SK-N-SH (cell line): ENCODE data around the gene ITIH1. TPM values are rescaled to one million over a fixed set of nuclear protein-coding genes. Genes with fewer than 3 reads are reported as not detected.
"Not testable (repeated sequence)": the region's sequence is repeated elsewhere in the genome, so short reads cannot be mapped to it uniquely, and the experiment has no call there.

Experiments
- CTCF ChIA-PET: fragments of 300-600, 350-600 bp; formaldehyde crosslinking; extraction: SDS; loops from one replicate; lab custom pipeline; 2021; lab: Yijun Ruan, JAX
- POLR2A ChIA-PET: fragments of 350-600 bp; sonication (Branson Sonifier 250); formaldehyde crosslinking; extraction: SDS; loops from one replicate; lab custom pipeline; 2020; ENCODE audit warnings: antibody characterized with exemption, inconsistent platforms; lab: Yijun Ruan, JAX
- DNase-seq: peaks from one replicate; pipeline ENCODE4 v3.0.0; 2012
- H2AFZ ChIP-seq: fragments of 200-600 bp; sonication (generic); 2 replicates; pipeline ENCODE4 v1.8.1; 2016; ENCODE audit warnings: antibody characterized with exemption, mild to moderate bottlenecking, low read depth
- H3F3A ChIP-seq: fragments of 200-600 bp; sonication (generic); replicated peaks from 2 replicates; pipeline ENCODE3; 2016; ENCODE audit warnings: antibody characterized with exemption, mild to moderate bottlenecking; ENCODE audit not compliant: insufficient read depth
- H3K27ac ChIP-seq, 2 experiments: fragments of 200-500 bp in 1 of 2; fragments of 200-600 bp in 1 of 2; sonication (Bioruptor generic) in 1 of 2; sonication (generic), shearing (Covaris generic) in 1 of 2; 2 replicates each; pipeline versions ENCODE4 v1.5.1 to v1.6.1; 2014 to 2016; ENCODE audit warnings: low read depth in 2 of 2, inconsistent platforms in 1 of 2, low read length in 1 of 2, mild to moderate bottlenecking in 1 of 2, mixed read lengths in 1 of 2
- H3K27me3 ChIP-seq: fragments of 200-600 bp; sonication (generic), shearing (Covaris generic); 2 replicates; pipeline ENCODE4 v1.6.1; 2016; ENCODE audit warnings: mixed run types; ENCODE audit not compliant: insufficient read depth
- H3K36me3 ChIP-seq, 2 experiments: fragments of 200-500 bp in 1 of 2; fragments of 200-600 bp in 1 of 2; sonication (Bioruptor generic) in 1 of 2; sonication (generic) in 1 of 2; replicated peaks in 1 of 2; 2 replicates each; pipeline versions ENCODE3 to v1.5.1; 2014 to 2016; ENCODE audit warnings: low read length in 1 of 2, mild to moderate bottlenecking in 1 of 2; ENCODE audit not compliant: insufficient read depth in 2 of 2, control insufficient read depth in 1 of 2
- H3K4me1 ChIP-seq, 2 experiments: fragments of 200-500 bp in 1 of 2; fragments of 200-600 bp in 1 of 2; sonication (Bioruptor generic) in 1 of 2; sonication (generic), shearing (Covaris generic) in 1 of 2; 2 replicates each; pipeline versions ENCODE4 v1.5.1 to v1.6.1; 2014 to 2016; ENCODE audit warnings: low read depth in 1 of 2, low read length in 1 of 2, mixed run types in 1 of 2; ENCODE audit not compliant: insufficient read depth in 2 of 2, control insufficient read depth in 1 of 2
- H3K4me2 ChIP-seq: fragments of 200-600 bp; sonication (generic), shearing (Covaris generic); 2 replicates; pipeline ENCODE4 v1.6.1; 2017; ENCODE audit warnings: mixed run types
- H3K4me3 ChIP-seq, 2 experiments: fragments of 200-500 bp in 1 of 2; fragments of 200-600 bp in 1 of 2; sonication (Bioruptor generic) in 1 of 2; sonication (generic), shearing (Covaris generic) in 1 of 2; 2 replicates each; pipeline versions ENCODE4 v1.5.1 to v1.8.1; 2014 to 2016; ENCODE audit warnings: low read depth in 2 of 2, inconsistent platforms in 1 of 2, low read length in 1 of 2, mild to moderate bottlenecking in 1 of 2, mixed read lengths in 1 of 2, moderate library complexity in 1 of 2
- H3K79me2 ChIP-seq: fragments of 200-600 bp; sonication (generic); 2 replicates; pipeline ENCODE4 v1.8.1; 2017; ENCODE audit warnings: mild to moderate bottlenecking; ENCODE audit not compliant: insufficient read depth
- H3K9ac ChIP-seq: fragments of 200-600 bp; sonication (generic); 2 replicates; pipeline ENCODE4 v1.6.1; 2017; ENCODE audit warnings: mixed run types
- H3K9me2 ChIP-seq: fragments of 200-600 bp; sonication (generic); 2 replicates; pipeline ENCODE4 v1.6.1; 2017; ENCODE audit warnings: mixed run types
- H3K9me3 ChIP-seq: fragments of 200-600 bp; sonication (generic); 2 replicates; pipeline ENCODE4 v1.6.1; 2017; ENCODE audit warnings: mixed run types, mild to moderate bottlenecking, moderate library complexity
- H4K20me1 ChIP-seq: fragments of 200-600 bp; sonication (generic); 2 replicates; pipeline ENCODE4 v1.6.1; 2017; ENCODE audit warnings: mild to moderate bottlenecking, mixed run types; ENCODE audit not compliant: insufficient read depth
- CHD2 ChIP-seq: fragments of 150-350 bp; IDR thresholded peaks from 2 replicates; pipeline ENCODE4 v1.6.1; 2018; ENCODE audit warnings: low read length; ENCODE audit not compliant: partially characterized antibody
- FOSL2 ChIP-seq: IDR thresholded peaks from 2 replicates; pipeline ENCODE4 v1.4.0; 2012; ENCODE audit warnings: low read depth, mild to moderate bottlenecking, moderate library complexity, borderline replicate concordance
- GATA2 ChIP-seq: sonication (generic); formaldehyde crosslinking; IDR thresholded peaks from 2 replicates; pipeline ENCODE4 v1.5.0; 2020; ENCODE audit warnings: mild to moderate bottlenecking, missing genetic modification reagents
- JUND ChIP-seq: IDR thresholded peaks from 2 replicates; pipeline ENCODE4 v1.4.0; 2012
- MXI1 ChIP-seq: IDR thresholded peaks from 2 replicates; pipeline ENCODE4 v1.6.1; 2012; ENCODE audit warnings: mild to moderate bottlenecking, low read depth, low read length, improper control_type of control experiment
- POLR2AphosphoS5 ChIP-seq: IDR thresholded peaks from 2 replicates; pipeline ENCODE4 v1.6.1; 2012; ENCODE audit warnings: low read depth, low read length
- RFX5 ChIP-seq: IDR thresholded peaks from 2 replicates; pipeline ENCODE4 v1.6.1; 2012; ENCODE audit warnings: mild to moderate bottlenecking, improper control_type of control experiment, low read length
- USF2 ChIP-seq: fragments of 150-350 bp; IDR thresholded peaks from 2 replicates; pipeline ENCODE4 v1.6.1; 2017; ENCODE audit warnings: antibody characterized with exemption, low read length, low read depth, borderline replicate concordance
- ZBTB33 ChIP-seq: IDR thresholded peaks from 2 replicates; pipeline ENCODE4 v1.4.0; 2012; ENCODE audit warnings: low read depth, borderline replicate concordance
- WGBS: methylation state at CpG from one replicate; pipeline ENCODE4 v1.1.6; 2017; ENCODE audit warnings: low lambda C conversion rate; 5-methylcytosine and 5-hydroxymethylcytosine counted together
- polyA plus RNA-seq, 3 experiments: library from polyadenylated mRNA; depleted of rRNA; stranded (reverse); fragments of >200 nt; gene quantifications; 2 replicates each; pipeline ENCODE4 v1.2.3, GENCODE V29; 2012

The ITIH1 gene
- not detected in 2 replicates for polyA plus RNA-seq (2012; rRNA removed)
- not detected in 2 replicates for polyA plus RNA-seq (2012; cell fraction: cytosol; rRNA removed)
- not detected in 2 replicates for polyA plus RNA-seq (2012; cell fraction: nucleus; rRNA removed)

- Histone ChIP-seq H3K79me2 (no peaks in the 10 kb centered on the region), H3K4me3 (no peak within 1 kb of the TSS), H2AFZ (no peak within 1 kb of the TSS), H3K4me1 (peaks cover 0 to 10% of the 10 kb centered on the region in 2 experiments; a peak in 1 of 4 replicates), H3K36me3 (no peaks in the 10 kb centered on the region), H3K27me3 (peaks cover 13% of the 10 kb centered on the region; the same call in 1 of the 2 replicates), H3K9ac (no peak within 1 kb of the TSS), H3K4me2 (no peak within 1 kb of the TSS), H3K9me3 (no peaks in the 10 kb centered on the region), H3F3A (no peaks in the 10 kb centered on the region), H4K20me1 (no peaks in the 10 kb centered on the region), H3K9me2 (no peaks in the 10 kb centered on the region), H3K27ac (no peak within 1 kb of the TSS)
- DNase-seq: no peak
- WGBS: 63% methylated on average over 8 of the region's 12 CpGs
- no peak for TF ChIP-seq JUND
- no peak for TF ChIP-seq ZBTB33
- no peak for TF ChIP-seq CHD2
- TF ChIP-seq RFX5: no peak
- no peak for TF ChIP-seq GATA2
- TF ChIP-seq POLR2AphosphoS5: no peak
- TF ChIP-seq FOSL2: no peak
- TF ChIP-seq USF2: no peak
- TF ChIP-seq MXI1: no peak
- CTCF ChIA-PET: no interaction called here
- POLR2A ChIA-PET: no interaction called here
Measured at GRCh38 chr3:52777127-52777958, at the start of gene ITIH1. Gene ITIH1 (plus strand): TSS chr3:52777599. CDS start chr3:52777616, 17 bp downstream.

- H4K20me1 ChIP-seq, H3K4me2 ChIP-seq, DNase-seq, CTCF ChIA-PET, H3K27me3 ChIP-seq, H3K9me2 ChIP-seq, POLR2A ChIA-PET, H2AFZ ChIP-seq, H3K4me1 ChIP-seq, H3K9ac ChIP-seq, H3K9me3 ChIP-seq, H3K79me2 ChIP-seq, H3K27ac ChIP-seq, H3K4me3 ChIP-seq: not testable (repeated sequence)
- H3F3A ChIP-seq: peaks cover 11% of the 10 kb centered on the region
- H3K36me3 ChIP-seq: peaks cover 16 to 61% of the 10 kb centered on the region in 2 experiments
- 51% methylated on average over 3 of the region's 3 CpGs for WGBS
Measured at GRCh38 chr3:52728753-52729152, 48.6 kb upstream of the ITIH1 start.
